ENCODE measurements around the gene AP3D1.
"Not testable (repeated sequence)": the region's sequence is repeated elsewhere in the genome, so short reads cannot be mapped to it uniquely, and the experiment has no call there.

AP3D1 gene

DNA sequence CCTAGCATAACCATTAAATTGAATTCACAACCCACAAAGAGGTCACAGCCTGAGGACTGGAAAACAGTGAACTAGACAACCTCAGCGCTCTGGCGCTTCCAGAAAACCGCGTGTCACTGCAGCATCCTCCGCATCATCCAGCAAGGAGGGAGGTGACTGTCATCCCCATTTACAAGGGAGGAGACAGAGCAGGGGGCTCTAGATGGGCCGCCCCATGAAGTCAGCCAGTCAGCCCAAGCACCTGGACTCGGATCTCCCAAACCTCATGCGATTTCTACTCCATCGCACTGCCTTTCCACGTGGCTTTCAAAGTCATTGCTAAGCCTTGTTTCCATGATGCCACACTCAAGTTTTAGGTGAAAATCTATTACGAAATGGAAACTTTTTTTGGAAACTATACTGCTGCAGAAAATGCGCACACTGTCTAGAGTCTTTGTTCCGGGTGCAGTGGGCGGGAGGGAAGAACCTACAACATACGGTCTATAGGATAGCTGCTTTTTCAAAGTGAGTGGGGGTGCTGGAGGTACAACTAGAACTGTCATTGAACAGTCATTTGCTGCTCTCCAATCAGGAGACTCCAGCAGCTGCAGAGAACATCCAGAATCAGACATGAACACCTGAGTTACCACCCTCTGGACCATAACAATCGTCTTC, 2.8 kb downstream of the AP3D1 start:
- no peaks in the 10 kb centered on the region for H3K36me3 Mint-ChIP-seq
- peak overlapping the region; percentile 80 for H3K4me3 Mint-ChIP-seq
- H3K4me1 Mint-ChIP-seq (ENCODE audit: low read depth): peaks cover 48% of the 10 kb centered on the region
- peak overlapping the region; percentile 78 for H3K27ac Mint-ChIP-seq
- H3K9me3 Mint-ChIP-seq (ENCODE audit: low read depth): no peaks in the 10 kb centered on the region
- H3K27me3 Mint-ChIP-seq: no peaks in the 10 kb centered on the region

DNA sequence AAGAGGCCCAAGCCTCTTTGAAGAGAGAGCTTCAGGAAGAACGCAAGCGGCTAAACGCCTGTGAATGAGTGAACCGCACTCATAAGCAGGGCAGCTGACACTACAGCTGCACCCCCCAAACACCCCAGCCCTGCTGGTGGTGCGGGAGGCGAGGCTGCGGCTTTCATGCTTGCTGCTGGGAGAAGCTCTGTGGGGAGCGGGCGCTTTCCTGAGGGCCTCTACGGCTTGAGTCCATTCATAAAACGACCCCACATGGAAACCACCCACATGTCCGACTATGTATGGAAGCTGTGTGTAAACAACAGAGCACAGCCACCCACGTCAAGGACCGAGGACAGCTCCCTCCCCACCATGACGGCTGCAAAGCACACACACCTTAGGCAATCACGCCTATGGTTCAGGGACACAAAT, 5.5 kb downstream of the AP3D1 start:
- no peak overlapping the region for H3K27ac Mint-ChIP-seq
- peak overlapping the region; percentile 58 for H3K4me3 Mint-ChIP-seq
- H3K36me3 Mint-ChIP-seq: no peaks in the 10 kb centered on the region
- H3K9me3 Mint-ChIP-seq (ENCODE audit: low read depth): no peaks in the 10 kb centered on the region
- H3K4me1 Mint-ChIP-seq (ENCODE audit: low read depth): peaks cover 42% of the 10 kb centered on the region
- no peaks in the 10 kb centered on the region for H3K27me3 Mint-ChIP-seq

DNA sequence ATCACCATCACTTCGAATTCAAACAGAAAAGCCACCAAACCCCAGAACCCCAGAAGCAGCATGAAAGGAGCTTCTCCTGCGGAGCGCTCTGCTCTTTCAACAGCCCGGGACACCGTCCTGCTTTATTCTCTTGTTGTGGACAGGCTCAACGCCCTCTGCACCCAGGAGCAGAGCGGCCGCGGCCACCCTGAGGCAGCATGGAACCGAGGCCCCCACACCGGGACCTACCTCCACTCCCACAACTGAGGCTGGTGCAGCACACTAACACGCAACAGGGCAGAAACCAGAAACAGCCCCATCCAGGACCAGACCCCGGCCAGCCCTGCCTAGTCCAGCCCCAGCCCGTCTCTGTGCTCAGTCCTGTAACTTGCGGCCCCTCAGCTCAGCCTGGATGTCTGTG, 7.2 kb downstream of the AP3D1 start:
- H3K36me3 Mint-ChIP-seq: no peaks in the 10 kb centered on the region
- peaks cover 37% of the 10 kb centered on the region for H3K4me1 Mint-ChIP-seq (ENCODE audit: low read depth)
- H3K27ac Mint-ChIP-seq: no peak overlapping the region
- H3K4me3 Mint-ChIP-seq: no peak overlapping the region
- no peaks in the 10 kb centered on the region for H3K27me3 Mint-ChIP-seq
- no peaks in the 10 kb centered on the region for H3K9me3 Mint-ChIP-seq (ENCODE audit: low read depth)

DNA sequence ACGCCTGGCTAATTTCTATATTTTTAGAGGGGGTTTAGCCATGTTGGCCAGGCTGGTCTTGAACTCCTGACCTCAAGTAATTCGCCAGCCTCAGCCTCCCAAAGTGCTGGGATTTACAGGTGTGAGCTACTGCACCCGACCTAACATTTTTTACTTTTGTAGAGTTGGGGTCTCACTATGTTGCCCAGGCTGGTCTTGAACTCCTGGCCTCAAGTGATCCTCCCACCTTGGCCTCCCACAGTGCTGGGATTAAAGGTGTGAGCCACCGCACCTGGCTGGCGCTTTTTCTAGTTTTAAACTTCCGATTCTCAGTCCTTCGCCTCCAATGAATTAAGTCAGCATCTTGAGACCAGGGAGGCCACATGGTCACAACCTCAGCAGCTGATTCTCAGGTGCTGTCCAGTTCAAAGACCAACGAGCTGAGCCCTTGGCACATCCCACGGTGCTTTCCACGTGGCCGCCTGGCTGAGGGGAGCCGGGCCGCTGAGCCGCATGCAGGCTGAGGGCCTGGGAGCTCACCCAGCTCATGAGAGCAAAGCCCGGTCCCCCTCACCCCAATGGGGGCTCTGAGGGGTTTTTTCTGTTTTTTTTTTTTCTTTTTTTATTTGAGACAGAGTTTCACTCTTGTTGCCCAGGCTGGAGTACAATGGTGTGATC, 9.1 kb downstream of the AP3D1 start:
- Mint-ChIP-seq H3K4me1 (ENCODE audit: low read depth) (peaks cover 26% of the 10 kb centered on the region), H3K9me3 (ENCODE audit: low read depth) (no peaks in the 10 kb centered on the region), H3K4me3 (no peak overlapping the region), H3K27ac (no peak overlapping the region), H3K27me3 (no peaks in the 10 kb centered on the region), H3K36me3 (no peaks in the 10 kb centered on the region)

DNA sequence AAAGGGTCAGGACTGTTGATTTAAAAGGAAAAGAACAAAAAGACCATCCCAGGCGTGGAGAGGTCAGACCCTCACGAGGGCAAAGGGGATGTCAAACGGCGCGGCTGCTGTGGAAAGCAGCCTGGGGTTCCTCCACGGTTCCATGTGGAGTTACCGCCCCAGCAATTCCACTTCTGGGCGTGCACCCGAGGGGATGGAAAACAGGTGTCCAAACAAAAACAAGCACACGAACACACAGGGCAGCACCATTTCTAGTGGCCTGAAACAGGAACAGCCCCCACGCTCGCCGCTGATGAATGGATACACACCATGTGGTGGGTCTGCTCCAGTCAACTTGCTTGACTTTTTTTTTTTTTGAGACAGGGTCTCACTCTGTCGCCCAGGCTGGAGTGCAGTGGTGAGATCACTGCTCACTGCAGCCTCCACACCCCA, 11.2 kb downstream of the AP3D1 start:
- H3K4me3 Mint-ChIP-seq: no peak overlapping the region

DNA sequence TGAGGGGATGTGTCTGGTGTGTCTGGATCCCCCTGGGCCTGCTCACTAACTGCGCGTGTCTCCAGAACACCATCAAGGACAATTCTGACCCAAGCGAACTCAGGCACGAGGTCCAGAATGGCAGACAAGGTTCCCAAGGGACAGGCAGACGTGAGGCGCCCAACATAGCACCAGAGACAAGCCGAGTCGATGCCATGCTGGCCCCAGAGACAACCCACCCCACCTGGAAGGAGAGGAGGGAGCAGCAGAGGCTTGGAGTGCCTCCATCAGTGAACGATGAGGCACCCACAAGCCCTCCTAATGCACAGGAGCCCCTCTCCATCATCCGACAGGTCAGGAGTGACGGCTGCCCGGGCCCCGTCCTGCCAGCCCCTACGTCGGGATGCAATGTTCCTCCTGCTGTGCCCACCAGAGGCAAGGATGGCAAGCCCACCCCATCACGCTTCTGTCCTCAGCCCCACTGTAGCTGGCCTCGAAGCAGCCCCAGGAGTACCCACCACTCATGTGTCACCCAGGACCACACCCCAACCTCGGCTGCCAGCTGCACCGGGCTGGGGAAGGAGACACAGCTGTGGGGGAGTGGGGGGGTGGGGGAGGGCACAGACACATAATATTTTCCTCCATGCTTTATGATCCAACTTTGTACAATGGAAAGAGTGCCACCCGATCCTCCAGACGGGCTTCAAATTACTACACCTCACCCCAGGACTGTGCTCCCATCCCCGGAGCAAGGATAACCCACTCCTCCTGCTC, 11.8 kb downstream of the AP3D1 start:
- no peaks in the 10 kb centered on the region for H3K27me3 Mint-ChIP-seq
- H3K4me3 Mint-ChIP-seq: no peak overlapping the region
- H3K36me3 Mint-ChIP-seq: no peaks in the 10 kb centered on the region
- no peak overlapping the region for H3K27ac Mint-ChIP-seq
- no peaks in the 10 kb centered on the region for H3K9me3 Mint-ChIP-seq (ENCODE audit: low read depth)
- peaks cover 8% of the 10 kb centered on the region for H3K4me1 Mint-ChIP-seq (ENCODE audit: low read depth)

More for the DNA sequence above, 11.2 kb downstream of the AP3D1 start:
- Mint-ChIP-seq H3K27me3 (no peaks in the 10 kb centered on the region), H3K27ac (no peak overlapping the region), H3K9me3 (ENCODE audit: low read depth) (no peaks in the 10 kb centered on the region), H3K4me1 (ENCODE audit: low read depth) (peaks cover 14% of the 10 kb centered on the region), H3K36me3 (no peaks in the 10 kb centered on the region)

DNA sequence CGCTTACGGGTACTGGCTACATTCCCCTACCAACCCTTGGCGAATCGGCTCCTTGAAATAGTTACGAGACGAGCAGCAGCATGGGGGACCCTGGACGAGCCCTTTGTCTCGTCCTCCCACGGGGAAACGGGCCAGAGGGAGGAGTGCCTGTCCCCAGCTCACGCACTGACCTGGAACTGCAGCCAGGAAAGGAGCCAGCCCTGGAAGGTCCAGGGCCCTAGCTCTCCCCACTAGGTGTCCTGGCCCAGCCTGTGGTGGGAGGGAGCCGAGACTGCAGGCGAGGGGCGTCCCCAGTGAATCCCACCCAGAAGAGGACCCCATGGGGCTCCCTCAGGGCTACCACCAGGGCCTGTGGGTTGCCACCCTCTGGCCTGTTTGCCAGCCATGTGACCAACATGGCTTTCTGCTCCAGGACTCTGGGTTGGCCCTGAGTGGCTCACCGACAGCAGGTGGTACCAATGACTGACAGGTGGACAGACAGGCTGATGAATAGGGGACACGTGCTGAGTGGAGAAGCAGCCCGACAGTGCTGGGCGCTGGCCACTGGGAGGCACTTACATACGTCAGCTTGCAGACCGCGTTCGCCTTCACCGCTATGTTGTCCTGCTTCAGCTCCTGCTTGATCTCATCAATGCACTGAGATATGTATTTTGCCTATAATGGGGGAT, 13.2 kb downstream of the AP3D1 start:
- Mint-ChIP-seq H3K9me3 (ENCODE audit: low read depth) (no peaks in the 10 kb centered on the region), H3K4me1 (ENCODE audit: low read depth) (peaks cover 4% of the 10 kb centered on the region), H3K4me3 (no peak overlapping the region), H3K36me3 (peaks cover 1% of the 10 kb centered on the region), H3K27ac (no peak overlapping the region), H3K27me3 (no peaks in the 10 kb centered on the region)

DNA sequence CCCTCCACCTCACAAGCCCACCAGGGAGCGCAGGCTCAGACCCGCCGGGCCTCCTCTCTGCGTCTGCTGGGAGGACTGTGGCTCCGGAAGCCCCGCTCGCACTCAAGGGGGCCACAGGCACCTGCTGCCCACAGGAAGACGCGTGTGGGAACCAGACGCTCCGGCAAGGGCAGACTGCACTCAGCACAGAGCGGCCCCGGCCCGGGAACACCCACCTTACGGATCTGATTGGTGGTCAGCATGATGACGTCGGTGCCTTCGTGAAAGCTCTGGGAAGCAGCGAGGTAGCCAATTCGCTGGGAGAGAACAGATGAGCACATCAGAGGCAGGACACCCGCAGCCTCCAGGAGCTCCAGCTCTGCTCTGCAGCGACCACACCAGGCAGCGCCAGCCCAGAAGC, 14.6 kb downstream of the AP3D1 start:
- H3K36me3 Mint-ChIP-seq: peaks cover 2% of the 10 kb centered on the region
- H3K27ac Mint-ChIP-seq: no peak overlapping the region
- no peaks in the 10 kb centered on the region for H3K27me3 Mint-ChIP-seq
- no peaks in the 10 kb centered on the region for H3K9me3 Mint-ChIP-seq (ENCODE audit: low read depth)
- peaks cover 4% of the 10 kb centered on the region for H3K4me1 Mint-ChIP-seq (ENCODE audit: low read depth)
- H3K4me3 Mint-ChIP-seq: no peak overlapping the region

DNA sequence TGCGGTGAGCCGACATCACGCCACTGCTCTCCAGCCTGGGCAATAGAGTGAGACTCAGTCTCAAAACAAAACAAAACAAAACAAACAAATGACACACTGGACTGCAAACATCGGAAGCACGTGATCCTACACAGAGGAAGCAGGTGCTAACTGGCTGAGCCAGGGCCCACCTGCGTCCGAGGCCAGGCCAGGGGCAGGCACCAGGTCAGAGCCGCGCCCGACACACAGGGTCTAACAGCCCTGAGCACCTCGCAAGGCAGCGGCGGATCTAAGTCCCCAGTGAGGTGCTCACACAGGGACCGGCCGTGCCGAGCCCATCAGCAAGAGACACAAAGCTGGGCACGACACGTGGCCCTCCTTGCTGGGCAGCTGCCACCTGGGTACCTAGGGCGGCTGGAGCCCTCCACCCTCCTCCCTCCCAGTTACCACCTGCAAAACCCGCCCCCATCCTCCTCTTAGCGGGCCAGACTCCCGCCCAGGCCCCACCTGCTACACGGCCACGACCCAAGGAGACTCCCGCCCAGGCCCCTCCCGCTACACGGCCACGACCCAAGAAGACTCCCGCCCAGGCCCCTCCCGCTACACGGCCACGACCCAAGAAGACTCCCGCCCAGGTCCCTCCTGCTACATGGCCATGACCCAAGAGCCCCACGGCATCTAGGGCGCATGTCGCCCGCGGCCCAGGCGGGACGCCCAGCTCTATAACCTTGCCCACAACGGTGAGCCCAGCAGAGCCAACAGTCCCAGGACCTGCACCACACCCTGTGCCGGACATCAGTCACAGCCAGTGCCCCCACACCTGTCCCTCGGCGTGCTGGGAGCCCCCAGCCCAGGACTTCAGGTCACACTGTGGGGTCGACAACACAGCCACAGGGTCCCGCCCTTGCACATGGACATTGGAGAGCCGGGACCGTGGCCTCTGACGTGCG, 15.6 kb downstream of the AP3D1 start:
- H3K4me1 Mint-ChIP-seq (ENCODE audit: low read depth): peaks cover 4% of the 10 kb centered on the region
- no peak overlapping the region for H3K4me3 Mint-ChIP-seq
- H3K9me3 Mint-ChIP-seq (ENCODE audit: low read depth): no peaks in the 10 kb centered on the region
- no peaks in the 10 kb centered on the region for H3K27me3 Mint-ChIP-seq
- H3K27ac Mint-ChIP-seq: no peak overlapping the region
- H3K36me3 Mint-ChIP-seq: peaks cover 2% of the 10 kb centered on the region

DNA sequence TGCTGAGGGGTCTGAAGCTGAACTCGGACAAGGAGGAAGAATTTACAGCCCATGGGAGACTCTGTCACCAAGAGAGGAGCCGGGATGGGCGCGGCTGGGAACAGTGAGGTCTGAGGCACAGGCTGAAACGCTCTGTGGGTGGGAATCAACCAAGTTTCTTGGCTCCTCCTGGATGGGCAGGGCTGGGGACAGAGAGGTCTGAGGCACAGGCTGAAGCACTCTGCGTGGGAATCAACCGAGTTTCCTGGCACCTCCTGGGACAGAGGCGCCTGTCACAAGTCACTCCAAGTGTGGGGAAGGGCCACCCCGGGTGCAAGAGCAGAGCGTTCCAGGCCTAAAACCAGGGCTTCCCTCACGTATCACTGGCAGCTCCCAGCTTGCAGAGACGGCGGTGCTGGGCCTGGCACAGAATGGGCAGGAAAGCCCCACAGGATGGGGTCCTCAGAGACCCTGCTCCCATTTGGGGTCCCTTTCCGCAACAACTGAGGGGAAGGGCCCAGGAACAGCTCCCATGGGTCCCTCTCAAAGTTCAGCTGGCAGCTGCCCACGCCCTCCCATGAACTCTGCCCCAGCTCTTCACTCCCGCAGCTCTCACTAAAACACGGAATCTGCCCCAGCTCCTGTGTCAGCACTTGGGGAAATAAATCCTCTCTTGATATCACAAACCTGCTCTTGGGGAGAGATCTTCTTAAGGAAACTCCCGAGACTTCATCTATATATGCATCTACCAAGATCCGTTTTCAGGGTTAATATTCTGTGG, 18.5 kb downstream of the AP3D1 start:
- Mint-ChIP-seq H3K27me3 (no peaks in the 10 kb centered on the region), H3K27ac (no peak overlapping the region), H3K36me3 (peaks cover 2% of the 10 kb centered on the region), H3K9me3 (ENCODE audit: low read depth) (no peaks in the 10 kb centered on the region), H3K4me1 (ENCODE audit: low read depth) (no peaks in the 10 kb centered on the region), H3K4me3 (no peak overlapping the region)

DNA sequence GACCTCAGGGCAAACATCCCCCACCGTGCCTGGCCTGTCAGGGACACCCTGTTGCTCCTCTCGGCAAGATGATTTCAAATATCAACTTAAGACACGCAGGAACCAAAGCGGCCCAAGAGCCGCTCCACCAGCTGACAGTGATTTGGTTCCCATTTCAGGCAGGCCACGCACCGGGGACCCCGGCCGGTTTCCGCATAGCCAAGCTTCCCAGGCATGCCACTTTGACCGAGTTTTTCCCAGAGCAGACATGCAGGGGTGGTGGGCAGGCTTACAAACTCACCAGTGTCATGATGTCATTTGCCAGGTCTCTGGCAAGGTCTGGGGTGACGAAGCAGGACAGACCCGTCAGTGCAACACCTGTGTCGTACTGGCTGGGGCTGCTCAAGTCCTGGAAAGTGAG, 19.2 kb downstream of the AP3D1 start:
- Mint-ChIP-seq H3K4me3 (no peak overlapping the region), H3K4me1 (ENCODE audit: low read depth) (no peaks in the 10 kb centered on the region), H3K9me3 (ENCODE audit: low read depth) (no peaks in the 10 kb centered on the region), H3K27me3 (no peaks in the 10 kb centered on the region), H3K36me3 (peaks cover 2% of the 10 kb centered on the region), H3K27ac (no peak overlapping the region)

DNA sequence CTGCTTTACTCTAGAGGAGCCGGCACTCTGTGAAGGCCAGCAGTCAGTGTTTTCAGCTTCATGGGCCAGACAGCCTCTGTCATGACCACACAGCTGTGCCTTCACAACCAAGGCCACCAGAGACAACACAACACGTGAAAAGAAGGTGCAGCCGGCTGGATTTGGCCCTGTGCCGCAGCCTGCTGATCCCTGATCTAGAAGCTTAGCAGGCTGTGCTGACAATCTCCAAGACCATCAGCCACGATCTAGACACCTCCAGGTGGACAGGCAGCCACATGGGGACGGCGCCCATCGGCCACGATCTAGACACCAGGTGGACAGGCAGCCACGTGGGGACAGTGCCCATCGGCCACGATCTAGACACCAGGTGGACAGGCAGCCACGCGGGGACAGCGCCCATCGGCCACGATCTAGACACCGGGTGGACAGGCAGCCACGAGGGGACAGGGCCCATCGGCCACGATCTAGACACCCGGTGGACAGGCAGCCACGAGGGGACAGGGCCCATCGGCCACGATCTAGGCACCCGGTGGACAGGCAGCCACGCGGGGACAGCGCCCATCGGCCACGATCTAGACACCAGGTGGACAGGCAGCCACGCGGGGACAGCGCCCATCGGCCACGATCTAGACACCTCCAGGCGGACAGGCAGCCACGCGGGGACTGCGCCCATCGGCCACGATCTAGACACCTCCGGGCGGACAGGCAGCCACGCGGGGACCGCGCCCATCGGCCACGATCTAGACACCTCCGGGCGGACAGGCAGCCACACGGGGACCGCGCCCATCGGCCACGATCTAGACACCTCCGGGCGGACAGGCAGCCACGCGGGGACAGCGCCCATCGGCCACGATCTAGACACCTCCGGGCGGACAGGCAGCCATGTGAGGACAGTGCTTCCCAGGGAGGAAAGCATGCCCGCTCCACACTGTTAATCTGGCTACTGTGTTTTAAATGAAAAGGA, 20.1 kb downstream of the AP3D1 start:
- not testable (repeated sequence) for H3K27me3 Mint-ChIP-seq; H3K4me1 Mint-ChIP-seq (ENCODE audit: low read depth); H3K27ac Mint-ChIP-seq; H3K9me3 Mint-ChIP-seq (ENCODE audit: low read depth); H3K36me3 Mint-ChIP-seq; H3K4me3 Mint-ChIP-seq
